ENCODE measurements around the gene NKPD1. TPM values are rescaled to one million over a fixed set of nuclear protein-coding genes. Genes with fewer than 3 reads are reported as not detected.

Gene NKPD1
- total and polyA plus RNA-seq, 9 of the 15 experiments (the other 6 are each of a cell fraction or from before 2014, with no cell fraction given) = 0.03 to 0.09 (median 0.04) TPM; not detected in 5

DNA sequence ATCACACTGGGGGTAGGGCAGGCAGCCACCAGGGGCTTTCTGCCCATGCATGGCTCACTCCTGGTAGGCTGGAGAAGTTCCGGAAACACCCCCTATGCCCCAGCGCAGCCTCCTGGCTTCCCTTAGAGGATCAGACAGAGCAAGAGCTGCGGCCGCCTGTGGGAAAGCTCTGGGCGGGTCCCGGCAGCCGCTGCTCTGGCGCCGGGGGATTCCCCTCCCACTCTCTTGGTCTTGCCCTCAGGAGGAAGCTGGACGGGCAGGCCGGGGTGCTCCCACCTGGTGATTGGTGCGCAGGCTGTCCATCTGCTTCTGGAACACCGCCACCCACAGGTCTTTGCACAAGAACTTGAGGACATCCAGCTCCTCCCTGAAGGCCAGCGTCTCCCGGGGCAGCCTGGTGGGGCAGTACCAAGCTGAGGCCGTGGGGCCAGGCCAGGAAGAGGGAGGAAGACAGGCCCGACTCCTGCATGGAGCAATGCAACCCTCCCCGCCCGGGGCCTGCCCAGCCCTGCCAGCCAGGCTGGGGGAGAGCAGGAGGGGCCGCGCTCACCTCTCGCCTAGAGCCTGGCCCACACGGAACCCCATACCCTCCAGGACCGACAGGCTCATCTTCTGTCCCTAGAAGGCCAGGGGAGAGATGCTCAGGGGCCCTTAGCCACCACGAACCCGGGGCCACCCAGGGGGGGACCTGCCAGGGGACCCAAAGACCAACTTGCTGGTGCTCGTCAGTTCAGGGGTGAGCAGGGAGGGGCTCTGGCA is 4.0 kb upstream of the NKPD1 start (continued):
- TF ChIP-seq RFX5 (IDR thresholded peaks at IDR 0.05; ENCODE audit: low read depth, low read length) (no peak), ZNF282 (CRISPR knock-in tag; IDR thresholded peaks at IDR 0.05) (no peak)

DNA sequence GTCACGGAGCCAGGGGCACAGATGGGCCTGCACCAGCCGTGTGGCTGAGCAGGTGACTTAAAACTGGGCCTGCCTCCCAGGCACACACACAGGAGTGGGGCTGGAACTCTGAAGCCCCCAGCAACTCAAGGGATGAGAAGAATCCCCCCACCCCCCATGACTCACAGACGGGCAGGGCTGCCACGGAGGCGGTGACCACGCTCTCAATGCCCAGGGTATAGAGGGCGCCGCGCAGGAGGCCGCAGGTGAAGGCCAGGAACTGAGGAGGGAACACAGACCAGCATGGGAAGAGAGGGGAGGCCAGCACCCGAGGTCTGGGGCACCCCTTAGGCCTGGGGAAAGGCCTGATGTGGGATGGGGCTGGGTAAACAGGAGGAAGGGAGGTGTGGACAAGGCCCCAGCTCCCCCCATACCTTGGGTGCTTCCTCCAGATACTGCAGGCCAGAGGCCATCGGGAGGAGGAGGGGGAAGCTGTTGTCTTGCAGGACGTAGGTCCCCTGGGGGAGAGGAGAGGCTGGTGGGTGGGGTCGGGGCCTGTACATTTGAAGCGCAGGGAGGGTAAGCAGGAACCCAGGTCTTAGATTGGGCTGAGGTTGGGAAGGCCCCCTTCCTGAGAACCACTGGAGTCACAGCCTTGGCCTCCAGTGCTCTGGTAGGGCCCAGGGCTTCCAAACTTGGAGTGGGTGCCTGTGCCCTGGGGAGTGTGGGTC is 3.1 kb upstream of the NKPD1 start:
- Histone ChIP-seq H4K20me1 (replicated peaks; ENCODE audit: control insufficient read depth, insufficient read depth, low read length) (peaks cover 18% of the 10 kb centered on the region; the same call in 1 of the 2 replicates), H3K4me3 (no peak overlapping the region), H3K9me3 (replicated peaks; ENCODE audit: control insufficient read depth, insufficient read depth, low read depth, low read length) (no peaks in the 10 kb centered on the region), H3K9ac (ENCODE audit: insufficient read depth in 1 of 2, low read depth in 2 of 2, low read length in 2 of 2) (peak overlapping the region in 1 of 2 experiments; percentile 78; a peak in 2 of 4 replicates), H3K4me1 (replicated peaks in 1 of 2; ENCODE audit: control insufficient read depth in 2 of 2, insufficient read depth in 2 of 2, low read length in 2 of 2) (peaks cover 7 to 68% of the 10 kb centered on the region in 2 experiments; a peak in 4 of 5 replicates), H3K27ac (ENCODE audit: extremely low read depth, low read depth, low read length) (no peak overlapping the region), H3K27me3 (ENCODE audit: control insufficient read depth in 2 of 2, insufficient read depth in 2 of 2, low read length in 2 of 2) (peaks cover 2 to 17% of the 10 kb centered on the region in 2 experiments; a peak in 4 of 5 replicates), H3K36me3 (ENCODE audit: control insufficient read depth, insufficient read depth, low read length) (no peaks in the 10 kb centered on the region), H3K4me2 (ENCODE audit: insufficient read depth, low read length) (no peak overlapping the region), H2AFZ (ENCODE audit: low read depth, low read length) (no peak overlapping the region), H3K79me2 (ENCODE audit: control insufficient read depth, insufficient read depth, low read length) (no peaks in the 10 kb centered on the region), H3K9me1 (ENCODE audit: control insufficient read depth, insufficient read depth, low read length) (no peaks in the 10 kb centered on the region)
- no peak for DNase-seq (ENCODE audit: extremely low read depth in 1 of 4, low spot score in 3 of 4)
- ATAC-seq = no peak
- no TSS peak for BruUV-seq (replicated peaks)
- ChIA-PET POLR2A (interaction anchor here (0.6 to 1.1 kb wide), 6 partner anchors 9 to 442 kb away, joined by 3 to 5 read pairs (median 3); no protein-coding TSS in a partner anchor), CTCF (ENCODE audit: low intra/inter-chr PET ratio) (no interaction called here)
- intact Hi-C loops (cut with micrococcal nuclease) (no loop called here), in situ Hi-C loops (cut with MboI) (no loop called here)
- 60% methylated on average over 5 of the region's 15 CpGs for WGBS (ENCODE audit: insufficient coverage, low coverage, missing lambda C conversion rate)
- FAIRE-seq = no peak
- TF ChIP-seq YBX1 (IDR thresholded peaks at IDR 0.05) = no peak
- 0 out of 2 replicates have a peak, but pooled peaks have one; percentile 36 for TF ChIP-seq FOXP1 (CRISPR knock-in tag; IDR thresholded peaks at IDR 0.05)

Data from K562 (cell line).